HG02642 (cell line): ENCODE results near the gene MIAT.
"Not testable (repeated sequence)": the region's sequence is repeated elsewhere in the genome, so short reads cannot be mapped to it uniquely, and the experiment has no call there.

Experiments used
- ATAC-seq: cut with Tn5 transposase; IDR thresholded peaks from one replicate; pipeline ENCODE4 v1.9.1; 2021; ENCODE audit warnings: mild to moderate bottlenecking; ENCODE audit not compliant: unreplicated experiment, poor library complexity

MIAT gene

DNA sequence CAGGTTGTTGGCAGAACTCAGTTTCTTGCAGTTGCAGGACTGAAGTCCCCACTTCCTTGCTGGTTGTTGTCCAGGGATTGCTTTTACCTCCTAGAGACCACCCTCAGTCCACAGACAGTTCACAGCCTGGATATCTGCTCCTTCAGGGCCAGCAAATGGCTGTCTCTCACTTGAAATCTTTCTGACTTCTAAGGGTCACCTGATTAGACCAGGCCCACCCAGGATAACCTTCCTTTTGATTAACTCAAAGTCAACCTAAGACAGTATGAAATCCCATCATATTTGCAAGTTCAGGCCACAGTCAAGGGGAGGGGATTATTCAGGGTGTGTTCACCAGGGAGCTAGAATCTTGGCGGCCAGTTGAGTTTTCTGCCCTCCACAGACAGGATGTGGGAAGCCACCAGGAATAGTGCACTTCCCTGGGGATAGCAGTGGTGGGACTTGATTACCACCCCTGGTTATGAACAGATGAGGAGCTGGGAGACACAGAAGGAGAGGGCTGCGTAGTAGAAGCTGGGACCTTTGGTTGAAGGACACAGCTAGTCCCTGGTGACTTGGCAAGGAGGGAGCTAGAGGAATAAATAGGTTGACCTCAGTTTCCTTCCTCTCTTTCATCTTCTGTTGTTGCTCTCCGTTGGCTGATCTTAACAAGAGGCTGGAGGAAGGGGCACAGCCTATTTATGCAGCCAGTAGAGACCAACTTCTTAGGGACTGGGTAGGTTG is 33.4 kb downstream of the MIAT start:
- no peak for ATAC-seq

DNA sequence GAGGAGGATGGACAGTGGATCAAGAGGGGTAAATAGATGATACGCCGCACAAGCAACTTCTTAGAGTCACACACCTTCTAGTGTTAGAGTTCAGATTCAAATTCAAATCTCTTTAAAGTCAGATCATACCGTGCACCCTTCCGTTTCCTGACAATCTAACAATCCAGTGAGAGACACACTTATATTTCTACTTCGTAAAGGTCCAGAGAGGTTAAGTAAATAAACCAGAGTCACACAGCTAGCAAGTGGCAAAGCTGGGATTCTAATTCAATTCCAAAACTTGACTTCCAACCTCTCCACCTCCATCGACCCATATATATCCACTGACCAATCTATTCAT is 34.0 kb downstream of the MIAT start:
- no peak for ATAC-seq

DNA sequence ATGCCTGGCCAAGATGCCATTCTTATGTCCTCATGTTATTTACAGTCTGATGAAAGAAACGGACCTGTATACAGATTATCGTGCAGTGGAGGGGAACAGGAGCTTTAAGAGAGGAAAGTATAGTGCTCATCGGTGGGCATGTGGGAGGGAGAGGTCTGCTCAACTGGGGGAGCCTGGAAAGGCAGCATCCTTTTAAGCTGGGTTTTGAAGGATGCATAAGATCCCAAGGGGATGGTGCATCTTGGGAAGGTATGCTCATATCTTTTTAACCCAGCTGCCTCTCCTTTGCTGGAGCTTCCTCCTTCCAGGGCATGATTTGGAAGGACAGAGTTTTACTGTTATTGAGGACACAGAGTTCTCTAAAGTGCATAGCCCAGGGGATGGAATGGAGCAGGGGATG is 34.8 kb downstream of the MIAT start:
- ATAC-seq: no peak

GRCh38 chr22:26697151-26697550 is 39.8 kb downstream of the MIAT start:
- ATAC-seq: no peak

DNA sequence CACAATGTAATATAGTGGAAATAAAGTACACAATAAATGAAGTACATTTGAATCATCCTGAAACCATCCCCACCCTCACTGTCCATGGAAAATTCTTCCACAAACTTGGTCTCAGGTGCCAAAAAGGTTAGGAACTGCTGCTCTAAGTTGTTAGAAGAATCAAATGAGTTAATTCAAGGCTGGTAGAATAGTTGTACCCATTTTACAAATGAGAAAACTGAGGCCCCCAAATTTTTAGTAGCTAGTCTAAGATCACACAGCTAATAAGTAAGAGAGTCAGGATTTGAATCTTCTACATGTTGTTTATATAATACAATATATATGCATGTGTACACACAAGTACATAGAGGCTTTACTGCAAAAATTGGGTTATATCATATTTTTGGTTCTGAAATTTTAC is 43.1 kb downstream of the MIAT start:
- ATAC-seq: no peak

GRCh38 chr22:26700886-26701285 is 43.5 kb downstream of the MIAT start:
- ATAC-seq: no peak

DNA sequence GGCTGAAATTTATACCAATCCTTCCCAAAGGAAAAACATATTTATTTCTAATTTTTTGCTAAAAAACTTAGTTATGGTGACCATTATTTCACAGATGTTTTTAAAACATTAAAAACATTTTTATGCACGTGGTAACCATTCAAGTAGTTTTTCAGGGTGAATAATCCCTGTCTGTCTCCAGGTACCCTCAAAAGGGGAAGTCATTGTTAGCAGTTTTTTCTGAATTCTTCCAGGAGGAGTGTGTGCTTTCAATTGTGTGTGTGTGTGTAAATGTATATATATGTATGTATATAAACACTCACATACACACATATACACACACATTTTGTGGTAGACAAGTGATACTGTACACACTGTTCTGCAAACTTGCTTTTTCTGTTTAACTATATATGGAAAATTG is 43.9 kb downstream of the MIAT start:
- no peak for ATAC-seq

DNA sequence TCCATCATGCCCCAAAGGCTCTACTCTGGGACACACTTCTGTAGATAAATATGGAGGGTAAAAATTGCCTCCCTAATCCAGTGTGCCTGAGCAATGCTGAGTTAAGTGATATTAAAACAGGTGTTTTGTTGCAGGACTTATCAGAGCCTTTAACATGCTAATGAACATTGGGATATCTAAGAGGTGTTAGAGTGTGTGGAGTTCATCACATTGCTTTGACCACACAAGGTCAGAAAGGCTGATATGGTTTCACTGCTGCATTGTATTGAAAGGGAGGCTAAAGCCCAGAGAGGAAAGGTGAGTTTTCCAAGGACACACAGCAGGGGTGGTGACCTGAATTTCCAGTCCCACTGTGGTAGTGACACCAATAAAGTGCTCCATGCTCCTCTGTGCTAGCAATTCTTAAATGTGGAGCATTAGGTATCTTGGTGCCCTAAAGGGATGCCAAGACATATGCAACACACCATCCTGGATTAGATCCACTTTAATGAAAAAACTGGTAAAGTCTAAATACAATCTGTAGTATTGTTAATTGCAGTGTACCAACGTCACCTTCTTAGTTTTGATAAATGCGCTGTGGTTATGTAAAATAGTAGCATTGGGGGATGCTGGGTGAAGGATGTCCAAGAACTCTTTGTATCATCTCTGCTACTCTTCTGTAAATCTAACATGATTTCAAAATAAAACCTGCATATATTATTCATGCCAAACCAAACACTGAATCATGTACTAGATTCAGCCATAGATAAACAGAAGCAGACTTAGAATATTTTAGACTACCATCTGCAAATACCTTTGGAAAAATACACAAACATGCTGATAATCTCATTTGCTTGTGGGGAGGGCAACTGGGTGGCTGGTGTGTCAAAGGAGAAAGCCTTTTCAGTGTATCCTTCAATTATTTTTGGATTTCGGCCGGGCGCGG is 45.8 kb downstream of the MIAT start:
- no peak for ATAC-seq

- not testable (repeated sequence) for ATAC-seq
These were observed 48.0 kb downstream of the MIAT start for GRCh38 chr22:26705379-26705778.

DNA sequence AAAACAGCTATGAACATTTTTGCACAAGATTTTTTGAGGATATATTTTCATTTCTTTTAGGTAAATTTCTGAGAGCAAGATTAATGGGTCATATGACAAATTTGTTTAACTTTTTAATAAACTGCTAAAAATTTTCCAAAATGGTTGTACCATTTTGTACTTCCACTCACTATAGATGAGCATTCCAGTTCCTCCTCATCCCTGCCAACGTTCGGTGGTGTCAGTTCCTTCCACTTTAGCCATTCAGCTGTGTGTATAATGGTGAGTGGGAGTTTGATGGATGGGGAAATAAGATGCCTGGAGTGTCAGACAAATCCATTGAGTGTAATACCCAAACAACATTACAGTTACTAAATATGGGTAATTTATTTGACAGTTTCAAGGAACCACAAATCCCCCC is 49.7 kb downstream of the MIAT start:
- no peak for ATAC-seq

GRCh38 chr22:26707581-26707980 is 50.2 kb downstream of the MIAT start:
- no peak for ATAC-seq

- no peak for ATAC-seq
These were observed 51.0 kb downstream of the MIAT start for GRCh38 chr22:26708256-26709009.

- ATAC-seq: no peak
These were observed 52.4 kb downstream of the MIAT start for GRCh38 chr22:26709617-26710390.

DNA sequence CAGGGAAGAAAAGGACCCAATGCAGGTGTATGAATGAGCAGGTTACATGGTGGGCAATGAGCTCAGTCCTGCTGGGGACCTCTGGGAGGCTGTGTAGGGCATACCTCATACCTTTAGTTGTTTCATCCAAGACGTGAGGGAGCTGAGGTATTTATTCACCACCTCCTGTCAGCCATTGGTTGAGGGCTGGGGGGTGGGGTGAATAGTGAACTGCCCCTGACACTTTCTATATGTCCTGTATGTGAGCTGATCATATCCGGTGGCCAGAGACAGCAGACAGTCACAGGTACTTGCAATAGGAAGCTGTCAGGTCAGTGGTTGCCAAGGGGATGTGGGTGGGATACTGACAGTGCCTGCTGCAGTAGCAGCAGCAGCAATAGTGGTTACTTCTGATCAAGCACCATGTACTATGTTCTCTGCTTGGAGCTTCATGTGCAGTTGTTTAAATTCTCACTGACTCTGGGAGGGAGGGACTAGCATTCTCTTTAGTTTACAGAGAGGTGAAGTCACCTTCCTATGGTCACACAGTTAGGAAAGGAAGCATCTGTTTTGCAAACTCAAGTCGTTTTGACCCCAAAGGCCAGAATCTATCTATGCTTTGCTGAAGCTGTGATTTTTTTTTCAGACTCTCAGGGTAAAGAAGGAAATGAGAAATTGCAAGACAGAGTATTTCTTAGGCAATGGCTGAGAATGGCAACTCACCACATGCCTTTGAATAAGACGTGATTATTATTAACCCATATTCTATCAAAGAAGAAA is 54.0 kb downstream of the MIAT start:
- no peak for ATAC-seq

GRCh38 chr22:26712158-26712557 is 54.8 kb downstream of the MIAT start:
- no peak for ATAC-seq

GRCh38 chr22:26713823-26714449 is 56.5 kb downstream of the MIAT start:
- no peak for ATAC-seq

- no peak for ATAC-seq
These were observed 57.6 kb downstream of the MIAT start for GRCh38 chr22:26714971-26715370.

GRCh38 chr22:26715392-26715936 is 58.1 kb downstream of the MIAT start:
- ATAC-seq: no peak

DNA sequence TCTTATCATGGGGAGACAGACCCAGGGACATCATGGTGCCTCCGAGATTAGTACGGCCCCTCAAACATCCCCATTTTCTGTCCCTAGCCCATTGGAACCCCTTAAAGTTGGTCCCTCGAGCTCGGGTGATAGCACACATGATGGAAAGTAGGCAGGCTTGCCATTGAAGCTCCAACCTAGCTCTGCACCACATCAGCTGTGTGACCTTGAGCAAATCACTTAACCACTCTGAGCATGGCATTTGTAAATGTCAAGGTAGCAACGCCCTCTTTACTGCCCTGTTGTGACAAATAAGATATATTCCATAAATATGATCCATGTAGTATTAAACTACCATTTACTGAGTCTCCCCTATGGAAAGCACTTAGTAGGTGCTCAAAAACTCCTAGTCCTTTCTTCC is 61.1 kb downstream of the MIAT start:
- ATAC-seq: no peak
